Measurements from ENCODE around the gene HDAC5.
"Not testable (repeated sequence)": the region's sequence is repeated elsewhere in the genome, so short reads cannot be mapped to it uniquely, and the experiment has no call there.

The HDAC5 gene

GRCh38 chr17:44110823-44111633 lies 12.4 kb downstream of the HDAC5 start:
- DNase-seq, result peak; percentile 78 to 93

DNA sequence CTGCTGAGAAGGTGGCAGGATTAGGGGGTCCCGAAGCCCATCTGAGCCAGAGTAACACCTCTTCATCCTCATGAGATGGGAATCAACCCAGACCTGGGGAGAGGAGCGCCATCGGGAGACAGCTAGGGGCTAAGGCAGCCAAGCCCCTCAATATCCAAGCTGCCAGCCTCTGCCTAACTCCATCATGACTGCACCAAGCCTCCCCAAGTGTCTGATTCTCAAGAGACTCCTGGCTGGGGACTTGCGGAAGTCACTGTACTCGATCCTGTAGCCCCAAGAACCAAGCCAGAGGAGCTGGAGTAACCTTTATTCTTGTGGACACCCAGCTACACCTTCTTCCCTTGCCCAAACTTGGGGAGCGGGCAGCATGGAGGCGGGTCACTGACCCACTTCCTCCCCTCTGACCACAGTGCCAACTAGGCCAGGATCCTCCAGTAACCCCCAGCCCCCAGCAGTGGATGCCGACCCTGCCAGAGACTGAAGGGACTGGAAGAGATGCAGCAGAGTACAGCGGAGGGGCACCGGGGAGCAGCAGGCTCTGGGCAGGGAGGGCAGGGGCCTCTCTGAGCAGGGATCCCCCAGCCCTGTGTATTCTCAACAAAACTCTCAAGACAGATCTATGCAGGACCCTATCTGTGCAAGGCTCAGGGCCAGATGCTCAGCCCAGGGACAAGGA lies 13.3 kb downstream of the HDAC5 start:
- DNase-seq, result no peak

- DNase-seq, result no peak
These were observed 14.2 kb downstream of the HDAC5 start for GRCh38 chr17:44109312-44109630.

DNA sequence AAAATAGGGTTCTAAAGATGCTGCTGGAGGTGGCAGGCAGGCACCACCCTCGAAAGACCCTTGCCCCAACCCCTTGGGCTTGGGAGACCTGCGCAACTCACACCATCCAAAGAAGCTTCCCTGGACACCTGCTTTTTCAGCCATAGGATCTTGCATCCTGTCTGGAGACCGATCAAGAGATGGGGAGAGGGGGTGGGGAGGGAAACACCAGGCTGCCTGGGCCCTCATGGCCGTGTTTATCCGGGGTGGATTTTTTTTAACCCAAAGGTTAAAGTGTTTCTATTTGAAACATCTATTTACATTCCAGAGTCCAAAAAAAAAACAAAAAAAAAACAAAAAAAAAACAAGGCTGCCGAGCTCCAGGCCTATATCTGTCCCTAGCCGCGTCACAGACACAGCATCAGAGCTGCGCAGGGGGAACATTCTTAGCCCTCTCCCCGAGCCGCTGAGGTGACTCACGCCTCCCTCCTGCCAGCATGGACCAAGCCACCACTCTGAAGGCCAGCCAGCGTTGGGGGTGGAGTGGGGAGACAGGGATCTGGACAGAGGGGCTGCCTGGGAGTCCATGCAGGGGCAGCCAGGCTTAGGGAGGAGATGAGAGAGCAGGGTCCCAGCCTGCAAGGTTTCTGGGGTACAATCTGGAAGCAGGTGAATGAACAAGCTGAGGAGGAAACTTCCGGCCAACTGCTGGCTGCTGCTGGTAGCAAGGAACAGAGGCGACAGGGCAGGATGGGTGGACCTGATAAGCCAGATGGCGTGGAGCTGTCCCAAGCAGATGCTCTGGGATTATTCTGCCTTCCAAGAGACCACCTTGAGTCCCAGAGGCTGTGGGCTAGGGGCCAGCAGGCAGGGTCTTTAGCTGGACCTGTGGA lies 14.8 kb downstream of the HDAC5 start:
- DNase-seq, result peak in 1 of 2 experiments; percentile 39

GRCh38 chr17:44106801-44107200 lies 16.6 kb downstream of the HDAC5 start:
- no peak for DNase-seq

- no peak for DNase-seq
These were observed 17.5 kb downstream of the HDAC5 start for GRCh38 chr17:44105941-44106340.

DNA sequence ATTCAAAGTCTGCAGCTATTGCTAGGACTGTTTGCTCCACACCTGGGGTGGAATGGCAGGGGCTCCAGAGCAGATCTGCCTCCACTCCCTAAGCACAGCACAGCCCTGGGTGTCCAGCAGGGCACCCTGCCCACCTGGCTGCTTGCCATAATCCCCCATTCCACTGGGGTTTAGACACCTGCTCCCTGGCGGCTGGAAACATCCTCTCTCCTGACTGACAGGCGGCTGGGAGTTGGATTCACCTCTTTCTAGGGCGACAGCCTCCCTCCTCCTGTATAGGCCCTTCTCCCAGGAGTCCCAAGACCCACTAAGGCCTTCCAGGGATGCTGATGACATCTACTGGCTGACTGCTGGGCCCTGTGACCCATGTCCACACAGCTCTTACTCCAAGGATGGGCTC lies 18.0 kb downstream of the HDAC5 start:
- DNase-seq, result no peak

DNA sequence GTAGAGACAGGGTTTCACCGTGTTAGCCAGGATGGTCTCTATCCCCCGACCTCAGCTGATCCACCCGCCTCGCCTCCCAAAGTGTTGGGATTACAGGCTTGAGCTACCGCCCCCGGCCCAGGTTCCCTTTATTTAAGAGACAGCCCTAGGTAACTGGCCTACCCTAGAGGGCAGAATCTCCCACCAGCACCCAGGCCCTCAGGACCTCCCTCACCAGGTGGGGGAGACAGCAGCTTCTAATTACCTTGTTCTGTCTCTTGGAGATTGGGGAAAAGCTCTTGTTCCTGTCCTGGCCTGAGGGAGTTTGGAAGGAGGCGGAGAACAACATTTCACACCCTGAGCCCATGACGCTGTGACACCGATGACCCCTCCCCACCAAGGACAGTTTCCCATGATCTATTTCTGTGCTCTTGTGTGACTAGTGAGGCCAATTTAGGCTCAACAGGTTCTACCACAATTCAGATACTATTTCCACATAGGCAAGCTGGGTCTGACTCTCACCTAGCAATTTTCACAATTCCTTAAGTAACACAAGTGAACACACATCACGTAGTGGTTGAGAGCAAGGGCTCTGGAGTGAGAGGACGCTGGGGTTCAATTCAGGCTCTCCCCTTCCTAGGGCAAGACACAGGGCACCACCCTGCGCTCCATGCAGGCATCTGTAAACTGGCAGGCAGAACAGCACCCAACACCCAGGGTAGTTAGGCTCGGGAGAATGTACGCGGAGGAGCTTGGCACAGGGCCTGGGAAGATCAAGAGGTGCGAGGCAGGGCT lies 20.4 kb downstream of the HDAC5 start:
- no peak for DNase-seq

- DNase-seq, result not testable (repeated sequence)
These were observed 21.6 kb downstream of the HDAC5 start for GRCh38 chr17:44101858-44102257.

DNA sequence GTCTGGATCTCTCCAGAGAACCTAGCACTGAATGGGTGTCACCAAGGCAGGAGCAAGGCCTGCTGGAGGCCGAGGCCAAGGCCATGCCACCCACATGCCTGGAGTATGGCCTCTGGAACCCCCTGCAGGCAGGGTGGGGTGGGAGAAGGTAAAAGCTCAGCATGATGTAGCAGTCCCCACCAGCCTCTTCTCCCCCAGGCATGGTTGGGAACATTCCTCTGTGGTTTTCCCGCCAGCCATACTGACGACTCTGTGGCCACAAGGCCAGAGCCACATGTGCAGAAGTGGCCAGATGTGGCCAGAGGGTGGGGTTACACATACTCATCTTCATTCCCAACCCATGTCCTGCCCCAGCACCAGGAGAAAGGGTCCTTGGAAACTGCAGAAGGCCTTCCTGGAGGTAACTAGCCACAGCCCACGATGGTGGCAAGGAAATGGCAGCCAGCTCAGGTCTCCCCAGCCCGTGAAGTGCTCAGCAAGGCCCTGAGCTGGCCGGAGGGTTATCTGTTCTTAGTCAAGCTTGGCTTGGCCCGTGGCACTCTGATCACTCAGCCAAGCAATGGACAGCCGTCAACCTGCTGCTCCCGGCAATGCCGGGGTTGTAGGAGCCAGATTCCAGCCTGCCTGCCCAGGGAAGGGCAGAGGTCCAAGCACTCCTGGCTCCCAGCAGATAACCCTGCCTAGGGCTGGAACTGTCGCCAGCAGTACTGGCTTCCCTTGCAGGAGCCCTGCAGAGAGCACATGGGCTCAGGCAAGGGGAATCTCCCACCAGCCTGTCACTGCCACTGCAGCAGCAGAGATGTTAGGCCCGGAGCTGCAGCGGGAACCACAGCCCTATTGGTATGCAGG lies 26.1 kb downstream of the HDAC5 start:
- DNase-seq, result peak in 1 of 2 experiments; percentile 79

GRCh38 chr17:44095647-44096496 lies 27.6 kb downstream of the HDAC5 start:
- peak; percentile 54 to 73 for DNase-seq

DNA sequence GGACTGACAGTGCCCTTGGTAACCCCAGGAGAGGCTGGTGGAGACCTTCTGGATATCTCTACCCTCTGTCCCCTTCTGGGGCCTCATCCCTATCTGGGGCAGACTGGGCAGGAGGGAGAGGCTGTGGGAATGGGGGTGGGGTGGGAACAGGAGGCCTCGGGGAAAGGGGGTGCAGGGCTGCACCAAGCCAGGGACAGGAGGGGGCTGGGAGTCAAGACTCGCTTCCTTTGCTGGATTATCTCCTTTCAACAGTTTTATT lies 28.1 kb downstream of the HDAC5 start:
- no peak for DNase-seq

DNA sequence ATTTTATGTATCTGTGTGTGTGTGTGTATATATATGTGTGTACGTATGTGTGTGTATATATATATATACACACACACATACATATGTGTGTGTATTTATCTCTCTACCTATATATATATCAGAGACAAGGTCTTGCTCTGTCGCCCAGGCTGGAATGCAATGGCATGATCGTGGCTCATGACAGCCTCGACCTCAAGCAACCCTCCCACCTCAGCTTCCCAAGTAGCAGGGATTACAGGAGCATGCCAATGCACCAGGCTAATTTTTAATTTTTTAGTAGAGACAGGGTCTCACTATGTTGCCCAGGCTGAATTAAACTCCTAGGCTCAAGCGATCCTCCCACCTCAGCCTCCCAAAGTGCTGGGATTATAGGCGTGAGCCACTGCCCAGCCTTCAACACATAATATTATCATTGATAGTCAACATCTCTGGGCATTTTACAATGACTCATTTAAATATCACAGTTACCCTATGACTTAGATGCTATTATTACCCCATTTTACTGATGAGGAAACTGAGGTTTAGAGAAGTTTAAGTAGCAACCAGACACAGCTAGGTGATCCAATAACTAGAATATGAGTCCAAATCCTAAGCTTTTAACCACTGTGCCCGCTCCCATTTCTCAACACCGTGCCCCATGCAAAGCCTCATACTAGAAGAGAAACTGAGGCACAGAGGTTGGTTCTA lies 28.6 kb downstream of the HDAC5 start:
- DNase-seq, result no peak

GRCh38 chr17:44093231-44093900 lies 30.1 kb downstream of the HDAC5 start:
- peak; percentile 20 to 63 for DNase-seq

GRCh38 chr17:44092051-44092450 lies 31.4 kb downstream of the HDAC5 start:
- no peak for DNase-seq

- no peak for DNase-seq
These were observed 32.0 kb downstream of the HDAC5 start for GRCh38 chr17:44091200-44091997.

DNA sequence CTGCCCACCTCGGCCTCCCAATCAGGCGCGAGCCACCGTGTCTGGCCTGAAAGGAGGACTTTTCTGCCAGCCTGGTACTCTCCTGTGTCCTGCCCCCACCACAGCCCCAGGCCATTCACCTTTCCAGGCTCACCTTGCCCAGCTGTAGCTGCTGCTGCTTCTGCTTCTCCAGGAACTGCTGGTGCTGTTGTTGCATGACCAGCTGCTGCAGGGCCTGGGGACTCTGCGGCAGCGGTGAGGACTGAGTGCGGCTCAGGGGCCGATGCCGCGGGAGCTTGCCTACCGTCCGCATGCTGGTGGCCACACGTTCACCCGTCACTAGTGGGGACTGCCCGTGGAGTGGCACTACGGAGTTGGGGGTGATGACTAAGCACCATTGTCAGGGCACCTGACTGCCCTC lies 35.2 kb downstream of the HDAC5 start:
- DNase-seq, result no peak

DNA sequence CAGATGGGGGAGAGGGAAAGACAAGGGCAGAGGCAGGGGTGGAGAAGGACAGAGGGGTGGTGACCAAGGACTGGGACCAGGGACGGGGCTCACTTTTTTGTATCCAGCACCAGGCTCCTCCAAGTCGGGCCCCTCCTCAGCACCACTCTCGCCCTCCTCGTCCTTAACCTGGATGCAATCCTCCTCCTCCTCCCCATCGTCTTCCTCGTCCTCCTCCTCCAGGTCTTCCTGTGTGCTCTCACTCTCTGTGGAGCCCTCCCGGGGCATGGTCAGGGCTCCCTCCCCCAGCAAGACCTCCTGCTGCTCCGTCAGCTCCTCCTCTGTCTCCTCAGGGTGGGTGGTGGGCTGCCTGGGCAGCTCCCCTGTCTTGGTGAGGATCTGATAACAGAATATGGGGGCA lies 36.1 kb downstream of the HDAC5 start:
- no peak for DNase-seq
